HEK293 (cell line): ENCODE measurements around the gene FGB.

Source experiments
- CTCF ChIP-seq: fragments of 450-650 bp; formaldehyde crosslinking; IDR thresholded peaks from 2 replicates; pipeline ENCODE4 v1.5.1; 2016; ENCODE audit warnings: missing biosample characterization, missing genetic modification characterization
- GLIS1 ChIP-seq: fragments of 450-650 bp; formaldehyde crosslinking; IDR thresholded peaks from 2 replicates; pipeline ENCODE4 v1.5.1; 2016; ENCODE audit warnings: missing biosample characterization, missing genetic modification characterization
- KLF1 ChIP-seq: fragments of 450-650 bp; formaldehyde crosslinking; IDR thresholded peaks from 2 replicates; pipeline ENCODE4 v1.5.1; 2016; ENCODE audit warnings: missing biosample characterization, missing genetic modification characterization
- KLF8 ChIP-seq: fragments of 450-650 bp; formaldehyde crosslinking; IDR thresholded peaks from 2 replicates; pipeline ENCODE4 v1.5.1; 2016; ENCODE audit warnings: missing biosample characterization, missing genetic modification characterization
- MYNN ChIP-seq: fragments of 450-650 bp; formaldehyde crosslinking; IDR thresholded peaks from 2 replicates; pipeline ENCODE4 v1.5.1; 2016; ENCODE audit warnings: missing biosample characterization, missing genetic modification characterization, borderline replicate concordance
- PBX3 ChIP-seq: sonication (generic); formaldehyde crosslinking; IDR thresholded peaks from 2 replicates; pipeline ENCODE4 v1.8.1; 2022; ENCODE audit warnings: mild to moderate bottlenecking, moderate library complexity, missing genetic modification reagents
- REST ChIP-seq: fragments of 450-650 bp; formaldehyde crosslinking; IDR thresholded peaks from 2 replicates; pipeline ENCODE4 v1.5.1; 2016; ENCODE audit warnings: missing biosample characterization, missing genetic modification characterization
- ZBTB26 ChIP-seq: fragments of 450-650 bp; formaldehyde crosslinking; optimal IDR thresholded peaks from 2 replicates; pipeline ENCODE3; 2016; ENCODE audit warnings: missing biosample characterization, mild to moderate bottlenecking, missing genetic modification characterization
- ZBTB7A ChIP-seq: fragments of 450-650 bp; formaldehyde crosslinking; IDR thresholded peaks from 2 replicates; pipeline ENCODE4 v1.5.1; 2016; ENCODE audit warnings: low read depth, missing biosample characterization, missing genetic modification characterization

- no peak for TF ChIP-seq ZBTB7A (tag by site-specific recombination)
- no peak for TF ChIP-seq KLF8 (tag by site-specific recombination)
- no peak for TF ChIP-seq MYNN
- TF ChIP-seq ZBTB26 (tag by site-specific recombination): no peak
- TF ChIP-seq CTCF (tag by site-specific recombination): no peak
- TF ChIP-seq PBX3 (CRISPR knock-in tag): no peak
- no peak for TF ChIP-seq GLIS1
- no peak for TF ChIP-seq KLF1 (tag by site-specific recombination)
- no peak for TF ChIP-seq REST (tag by site-specific recombination)
Observed at GRCh38 chr4:154560419-154560801, 2.4 kb upstream of the FGB start.
